ENCODE measurements around the gene NOL12.

- TF ChIP-seq CTCF (IDR thresholded peaks at IDR 0.05) (no peak), REST (IDR thresholded peaks at IDR 0.05; ENCODE audit: insufficient read depth in 1 of 2, low read depth in 2 of 2, low read length in 1 of 2) (no peak), TCF7L2 (IDR thresholded peaks at IDR 0.05; ENCODE audit: low read depth, low read length) (no peak), POLR2AphosphoS5 (IDR thresholded peaks at IDR 0.05; ENCODE audit: low read depth, low read length) (no peak)
Measured at GRCh38 chr22:37647928-37648327, 38.2 kb upstream of the NOL12 start.

Data from Panc1 (cell line).